Loucy (cell line): ENCODE results near the gene CCDC69.

Experiments
- EZH2phosphoT487 ChIP-seq: fragments of 200-600 bp; IDR thresholded peaks from 2 replicates; pipeline ENCODE4 v1.6.1; 2018; ENCODE audit warnings: antibody characterized with exemption, mild to moderate bottlenecking, moderate library complexity, borderline replicate concordance
- TF ChIP-seq, protein P1 (sequence below): fragments of 200-600 bp; sonication (generic); conservative IDR thresholded peaks from 2 replicates; pipeline ENCODE4 v1.5.1; 2014; ENCODE audit warnings: mild to moderate bottlenecking, antibody characterized with exemption, low read length

DNA sequence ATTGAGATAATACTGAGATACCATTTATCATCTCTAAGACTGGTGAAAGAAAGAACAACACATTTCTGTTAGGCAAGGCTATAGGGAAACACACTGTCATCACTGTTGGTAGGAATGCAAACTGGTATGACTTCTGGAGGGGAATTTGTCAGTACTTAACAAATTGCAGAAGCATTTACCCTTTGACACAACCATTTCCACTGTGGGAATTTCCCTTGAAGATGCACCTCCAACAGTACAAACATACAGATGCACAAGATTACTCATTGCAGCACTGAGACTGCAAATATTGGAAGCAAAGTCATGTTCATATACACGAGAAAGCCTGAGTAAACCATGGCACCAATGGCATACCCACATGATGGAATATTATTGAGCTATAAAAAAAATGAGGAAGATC is 46.7 kb upstream of the CCDC69 start:
- TF ChIP-seq, protein P1, sequence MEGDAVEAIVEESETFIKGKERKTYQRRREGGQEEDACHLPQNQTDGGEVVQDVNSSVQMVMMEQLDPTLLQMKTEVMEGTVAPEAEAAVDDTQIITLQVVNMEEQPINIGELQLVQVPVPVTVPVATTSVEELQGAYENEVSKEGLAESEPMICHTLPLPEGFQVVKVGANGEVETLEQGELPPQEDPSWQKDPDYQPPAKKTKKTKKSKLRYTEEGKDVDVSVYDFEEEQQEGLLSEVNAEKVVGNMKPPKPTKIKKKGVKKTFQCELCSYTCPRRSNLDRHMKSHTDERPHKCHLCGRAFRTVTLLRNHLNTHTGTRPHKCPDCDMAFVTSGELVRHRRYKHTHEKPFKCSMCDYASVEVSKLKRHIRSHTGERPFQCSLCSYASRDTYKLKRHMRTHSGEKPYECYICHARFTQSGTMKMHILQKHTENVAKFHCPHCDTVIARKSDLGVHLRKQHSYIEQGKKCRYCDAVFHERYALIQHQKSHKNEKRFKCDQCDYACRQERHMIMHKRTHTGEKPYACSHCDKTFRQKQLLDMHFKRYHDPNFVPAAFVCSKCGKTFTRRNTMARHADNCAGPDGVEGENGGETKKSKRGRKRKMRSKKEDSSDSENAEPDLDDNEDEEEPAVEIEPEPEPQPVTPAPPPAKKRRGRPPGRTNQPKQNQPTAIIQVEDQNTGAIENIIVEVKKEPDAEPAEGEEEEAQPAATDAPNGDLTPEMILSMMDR = no peak
- TF ChIP-seq EZH2phosphoT487 = no peak
